HG03039 (cell line): ENCODE measurements around the gene WNT5A.

Experiments
- ATAC-seq: cut with Tn5 transposase; IDR thresholded peaks from one replicate; pipeline ENCODE4 v1.9.1; 2021; ENCODE audit warnings: mild to moderate bottlenecking, moderate library complexity; ENCODE audit not compliant: unreplicated experiment

Gene WNT5A

DNA sequence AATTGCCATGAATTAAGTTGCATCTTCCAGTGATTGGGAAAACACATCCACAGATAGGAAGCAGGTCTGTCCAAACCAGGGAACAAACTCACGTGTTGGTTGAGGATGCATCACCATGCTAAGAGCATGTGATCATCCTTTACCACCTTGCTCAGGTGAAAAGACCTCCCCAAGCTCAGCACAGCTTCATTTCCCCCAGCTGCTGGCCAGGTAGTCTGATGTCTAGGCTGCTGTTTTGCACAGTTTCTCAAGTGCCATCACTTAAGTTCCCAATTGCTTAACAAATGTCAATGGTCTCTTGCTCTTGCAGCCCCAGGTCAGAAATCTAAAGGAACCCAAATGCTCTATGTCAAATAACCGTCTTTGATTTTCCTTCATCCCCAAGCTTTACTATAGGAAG is 34.2 kb downstream of the WNT5A start:
- no peak for ATAC-seq

DNA sequence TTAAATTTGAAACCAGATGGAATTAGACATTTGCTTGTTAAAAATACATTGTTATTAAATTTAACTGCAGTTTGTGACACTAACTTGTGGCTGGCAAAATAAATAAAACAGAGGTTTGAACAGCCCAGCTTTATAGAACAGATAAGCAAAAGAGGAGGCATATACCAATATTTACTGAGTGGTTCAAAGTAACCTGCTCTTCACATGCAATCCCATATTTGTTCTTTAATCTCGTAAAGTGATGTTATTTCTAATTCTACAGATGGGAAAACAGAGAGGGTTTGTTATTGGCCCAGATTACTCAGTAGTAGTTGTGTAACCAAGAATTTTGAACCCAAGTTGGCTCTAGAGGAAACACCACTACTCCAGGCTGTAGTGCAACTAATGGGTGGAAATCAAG is 37.6 kb downstream of the WNT5A start:
- no peak for ATAC-seq

DNA sequence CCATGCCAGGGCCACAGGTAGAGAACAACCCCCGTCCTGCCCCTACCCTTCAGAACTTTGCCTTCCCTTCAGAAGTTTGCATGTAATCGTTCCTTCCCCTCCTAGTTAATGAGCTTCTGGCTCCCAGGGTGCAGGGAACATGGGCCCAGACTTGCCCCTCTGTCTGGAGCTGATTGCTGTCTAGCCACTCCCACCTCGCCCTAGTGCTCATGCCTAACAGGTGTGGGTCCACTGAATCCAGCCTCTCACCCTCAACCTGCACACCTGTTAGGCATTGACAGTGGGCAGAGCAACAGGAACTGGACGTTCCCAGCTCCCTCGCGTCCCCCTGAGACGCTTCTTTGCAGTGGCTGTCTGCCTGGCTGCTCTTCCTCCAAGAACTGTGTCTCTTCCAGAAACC is 40.3 kb downstream of the WNT5A start:
- no peak for ATAC-seq

DNA sequence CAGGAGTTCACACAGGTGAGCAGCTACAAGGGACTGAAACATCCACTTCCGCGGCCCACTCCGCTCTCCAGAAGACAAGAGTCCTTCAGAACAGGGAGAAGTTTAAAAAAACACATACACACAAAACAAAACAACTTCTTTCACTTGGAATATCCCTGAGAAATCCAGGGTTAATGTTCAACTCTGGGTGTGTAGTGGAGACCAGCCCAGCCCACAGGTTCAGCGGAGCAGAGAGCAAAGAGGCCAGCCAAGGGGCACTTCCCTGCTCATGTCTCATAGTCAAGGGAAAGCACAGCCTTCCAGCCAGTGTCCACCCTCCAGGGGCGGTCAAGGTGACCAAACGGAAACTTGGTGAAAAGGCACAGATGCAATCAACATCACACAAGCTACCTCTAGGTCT is 41.6 kb downstream of the WNT5A start:
- no peak for ATAC-seq

DNA sequence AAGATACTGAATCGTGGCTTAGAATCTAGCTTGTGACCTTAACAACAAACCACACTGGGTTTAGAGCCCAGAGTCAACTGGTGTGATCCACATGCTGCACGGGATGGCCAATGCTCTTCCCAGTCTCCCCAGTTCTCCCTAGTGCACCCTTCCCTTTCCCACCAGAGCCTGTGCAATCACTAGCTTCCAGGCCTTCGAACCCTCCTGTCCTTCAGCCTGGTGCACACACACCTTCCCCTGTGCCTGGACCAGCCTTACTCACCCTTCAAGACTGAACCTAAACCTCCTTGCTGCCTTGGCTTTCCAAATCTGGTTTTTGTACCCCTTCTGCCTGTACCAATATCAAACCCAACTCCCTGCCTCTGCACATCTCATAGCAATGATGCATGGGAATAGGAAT is 43.8 kb downstream of the WNT5A start:
- ATAC-seq = no peak

DNA sequence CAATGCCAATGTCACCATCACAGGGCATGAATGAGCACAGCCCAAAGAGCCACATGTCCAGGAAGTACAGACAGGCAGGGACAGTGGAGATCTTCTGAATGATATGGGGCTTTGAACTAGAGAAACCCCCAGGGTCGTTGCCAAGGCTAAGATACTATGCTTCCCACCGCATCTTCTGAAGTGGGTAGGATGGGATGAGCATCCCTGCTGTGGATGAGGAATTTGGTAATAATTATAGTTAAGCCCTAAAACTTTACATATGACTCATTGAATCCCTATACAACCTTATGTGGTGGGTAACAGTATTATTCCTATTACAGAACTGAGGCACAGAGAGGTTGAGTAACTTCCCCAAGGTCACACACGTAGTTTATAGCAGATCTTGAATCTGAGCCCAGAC is 44.2 kb downstream of the WNT5A start:
- no peak for ATAC-seq

DNA sequence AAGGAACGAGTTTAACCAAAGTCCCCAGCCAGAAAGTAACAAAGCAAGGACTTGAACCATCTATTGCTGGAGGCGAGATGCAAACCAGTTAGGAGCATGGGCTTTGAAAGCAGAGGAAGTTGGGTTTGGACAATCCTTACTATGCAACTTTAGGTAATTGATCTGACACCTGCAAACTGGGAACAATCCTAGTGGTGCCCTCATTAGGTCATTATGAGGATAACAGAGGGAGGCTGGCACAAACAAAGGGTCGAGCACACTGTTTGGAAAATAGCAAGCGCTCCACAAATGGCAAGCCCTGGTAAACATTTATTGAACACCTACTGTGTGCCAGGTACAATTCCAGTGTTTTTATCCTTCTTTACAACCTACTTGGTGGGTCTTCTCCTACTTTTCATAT is 45.6 kb downstream of the WNT5A start:
- ATAC-seq = no peak

DNA sequence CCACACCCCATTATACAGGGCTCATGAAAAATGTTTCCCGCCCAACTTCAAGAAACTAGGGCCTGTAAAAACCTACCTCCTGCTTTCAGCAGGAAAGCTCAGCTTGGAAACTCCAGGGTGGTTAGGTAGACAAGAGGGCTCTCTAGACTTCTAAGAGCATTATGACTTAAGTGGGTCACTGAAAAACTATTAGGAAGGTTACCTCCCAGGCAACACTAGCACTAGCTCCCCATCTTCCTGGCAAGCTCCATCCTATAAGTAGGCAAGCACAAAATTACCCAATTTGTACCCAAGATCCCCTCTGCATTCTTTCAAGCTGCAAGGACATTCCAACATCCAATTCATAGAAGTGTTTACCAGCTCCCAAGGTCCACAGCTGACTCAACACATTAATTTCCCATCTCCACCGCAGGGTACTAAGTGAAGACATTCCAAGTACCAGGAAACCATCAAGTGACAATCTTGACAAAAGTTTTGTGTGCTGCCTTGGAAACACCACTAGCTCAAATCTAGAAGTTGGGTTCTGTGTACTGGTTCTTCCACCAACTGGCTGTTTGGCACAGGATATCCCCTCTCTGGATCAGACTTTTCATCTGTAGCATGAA is 46.9 kb downstream of the WNT5A start:
- no peak for ATAC-seq

DNA sequence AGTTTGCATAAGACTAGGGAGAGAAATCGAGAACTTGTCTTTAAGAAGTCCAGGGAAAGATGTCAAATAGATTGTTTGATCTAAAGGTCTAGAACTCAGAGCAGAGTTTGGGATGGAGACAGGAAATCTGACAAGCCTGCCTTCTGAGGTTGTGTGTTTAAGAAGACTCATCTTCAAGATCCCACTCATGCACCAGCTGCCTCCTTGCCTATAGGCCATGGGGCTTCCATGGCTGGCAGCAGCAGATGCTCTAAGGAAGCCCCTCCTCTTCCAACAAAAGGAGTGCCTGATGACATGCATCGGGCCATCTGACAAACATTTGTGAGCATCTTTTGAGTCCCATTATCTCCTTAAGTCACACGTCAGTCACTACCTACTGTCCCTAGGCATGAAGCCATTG is 47.4 kb downstream of the WNT5A start:
- ATAC-seq = no peak

DNA sequence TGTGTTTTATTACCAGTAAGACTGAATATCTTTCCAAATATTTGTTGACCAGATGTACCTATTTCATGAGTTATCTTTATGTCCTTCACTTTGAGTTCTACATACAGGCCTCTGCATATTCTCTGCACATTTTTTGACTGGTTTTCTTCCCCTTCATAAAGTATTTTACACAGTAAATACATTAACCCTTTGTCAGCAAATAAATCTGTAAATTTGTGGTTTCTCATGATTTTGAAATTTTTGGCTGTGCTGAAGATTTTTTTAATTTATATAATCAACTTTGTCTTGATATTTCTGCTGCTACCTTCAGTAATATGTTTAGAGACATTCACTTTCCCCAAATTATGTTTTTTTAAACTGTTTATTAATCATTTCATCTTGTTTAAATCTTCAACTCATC is 50.5 kb downstream of the WNT5A start:
- ATAC-seq = no peak

DNA sequence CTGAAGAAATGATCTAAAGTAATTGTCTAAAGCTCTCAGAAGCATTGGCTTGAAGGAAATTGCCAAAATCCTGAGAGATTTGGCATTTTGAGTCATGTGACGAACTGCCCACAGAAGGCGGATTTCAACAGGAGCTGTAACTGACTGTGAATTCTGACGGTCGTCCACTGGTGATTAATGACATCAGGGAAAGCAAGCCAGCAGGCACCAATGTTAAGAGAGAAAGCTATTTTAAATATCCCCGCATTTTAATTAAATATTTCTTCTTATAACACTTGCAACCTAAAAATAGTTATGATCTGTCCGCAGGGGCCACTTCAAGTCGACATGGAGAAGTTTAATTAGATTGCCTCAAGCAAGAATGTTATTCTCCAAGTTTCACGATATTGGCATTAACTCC is 51.6 kb downstream of the WNT5A start:
- no peak for ATAC-seq

DNA sequence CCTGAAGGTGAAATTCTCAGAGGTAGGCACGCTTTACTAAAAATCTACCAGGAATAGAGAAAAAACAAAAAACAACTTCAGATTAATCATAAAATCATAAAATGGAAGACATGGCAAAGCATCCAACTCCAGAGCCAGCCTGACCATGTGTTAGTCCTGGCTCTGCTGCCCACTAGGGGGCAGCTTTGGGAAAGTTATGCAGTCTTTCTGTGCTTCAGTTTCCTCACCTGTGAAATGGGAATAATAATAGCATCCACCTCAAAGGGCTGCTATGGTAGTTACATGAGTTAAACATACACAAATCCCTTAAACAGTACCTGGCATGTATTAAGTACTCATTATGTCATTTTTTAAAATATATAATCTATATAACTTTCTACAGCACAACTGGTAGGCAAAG is 52.3 kb downstream of the WNT5A start:
- ATAC-seq = no peak

DNA sequence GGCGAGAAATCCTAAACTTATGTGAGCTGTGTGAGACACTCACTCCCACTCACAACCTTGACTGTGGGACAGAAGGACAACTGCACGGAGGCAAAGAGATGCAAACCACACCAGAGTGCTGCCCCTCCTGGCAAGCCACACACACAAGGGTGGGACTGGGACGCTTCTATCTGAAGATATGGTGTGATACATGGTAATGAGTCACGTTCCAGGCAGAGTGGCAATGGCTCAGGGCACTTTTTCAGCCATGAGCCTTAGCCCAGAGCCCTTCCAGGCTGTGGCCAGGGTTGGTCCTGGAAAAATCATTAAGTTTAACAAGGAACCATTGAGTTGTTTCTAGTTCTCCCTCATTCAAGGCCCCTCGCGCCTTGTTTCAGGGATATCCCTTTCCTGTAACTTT is 56.1 kb downstream of the WNT5A start:
- ATAC-seq = no peak

DNA sequence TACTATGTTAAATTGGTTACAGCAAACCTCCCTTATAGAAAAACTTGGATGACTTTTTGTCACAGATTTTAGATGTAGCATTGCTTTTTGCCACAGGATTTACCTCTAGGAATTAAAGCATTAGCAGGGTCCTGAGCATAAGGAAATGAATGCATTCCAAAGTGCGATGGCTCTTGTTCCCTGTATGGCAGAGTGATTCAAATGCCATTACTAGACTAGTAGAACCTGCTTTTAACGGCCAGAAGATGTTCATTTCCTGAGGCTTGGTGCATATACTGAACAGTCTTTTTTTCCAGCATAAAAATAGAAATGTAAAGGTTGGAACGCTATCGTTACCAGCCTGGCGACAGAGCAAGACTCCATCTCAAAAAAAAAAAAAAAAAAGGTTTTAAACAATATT is 59.4 kb downstream of the WNT5A start:
- ATAC-seq = no peak

DNA sequence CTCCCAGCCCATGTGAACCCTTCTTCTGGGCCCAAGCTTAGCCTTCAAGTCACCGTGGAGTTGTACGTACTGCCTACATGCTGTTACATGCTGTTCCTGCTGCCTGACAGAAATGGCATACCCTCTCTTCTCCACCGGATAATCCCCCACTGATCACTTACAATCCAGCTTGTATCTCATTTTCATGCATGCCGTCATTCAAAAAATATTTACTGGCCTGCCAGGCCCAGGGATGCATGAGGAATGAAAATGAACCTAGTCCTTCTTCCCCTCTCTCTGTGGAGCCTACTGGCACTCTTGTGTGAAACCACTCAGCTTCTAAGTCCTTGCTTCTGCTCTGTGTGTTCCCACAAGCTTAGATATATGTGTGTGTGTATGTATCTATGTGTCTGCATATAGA is 60.6 kb downstream of the WNT5A start:
- ATAC-seq = no peak

DNA sequence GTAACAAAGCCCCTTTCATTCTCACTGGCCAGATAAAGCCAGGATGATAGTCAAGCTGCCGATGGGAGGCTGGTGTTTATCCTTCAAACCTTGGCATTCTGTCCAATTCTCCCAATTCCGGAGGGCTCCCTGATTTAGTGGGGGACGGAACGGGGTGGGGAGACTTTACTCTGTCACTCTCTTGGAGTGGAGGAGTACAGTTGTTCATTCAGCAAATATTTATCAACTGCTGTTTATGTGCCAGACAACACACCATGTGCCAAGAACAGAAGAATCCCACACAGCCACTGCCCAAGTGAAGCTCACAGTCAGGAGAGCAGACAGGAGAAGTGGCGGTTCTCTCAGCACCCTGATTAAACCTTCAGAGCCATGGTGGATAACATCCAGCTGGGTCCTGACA is 63.3 kb downstream of the WNT5A start:
- ATAC-seq = no peak

DNA sequence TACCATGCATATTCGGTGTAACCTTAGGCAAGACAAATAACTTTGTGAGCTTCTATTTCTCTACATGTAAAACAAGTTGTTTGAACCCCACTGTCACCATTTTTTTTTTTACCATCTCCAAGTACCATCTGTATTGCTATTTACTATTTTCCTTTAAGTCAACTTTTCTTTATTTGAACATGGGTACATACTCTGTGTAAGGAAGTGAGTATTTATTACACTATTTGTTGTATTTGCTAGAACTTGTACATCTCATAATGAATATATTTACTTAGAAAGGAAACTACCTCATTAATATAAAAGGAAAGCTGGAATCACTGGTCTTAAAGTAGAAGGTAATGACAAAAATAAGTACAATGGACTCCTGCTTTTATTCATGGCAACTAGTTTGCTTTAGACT is 69.9 kb downstream of the WNT5A start:
- ATAC-seq = no peak

DNA sequence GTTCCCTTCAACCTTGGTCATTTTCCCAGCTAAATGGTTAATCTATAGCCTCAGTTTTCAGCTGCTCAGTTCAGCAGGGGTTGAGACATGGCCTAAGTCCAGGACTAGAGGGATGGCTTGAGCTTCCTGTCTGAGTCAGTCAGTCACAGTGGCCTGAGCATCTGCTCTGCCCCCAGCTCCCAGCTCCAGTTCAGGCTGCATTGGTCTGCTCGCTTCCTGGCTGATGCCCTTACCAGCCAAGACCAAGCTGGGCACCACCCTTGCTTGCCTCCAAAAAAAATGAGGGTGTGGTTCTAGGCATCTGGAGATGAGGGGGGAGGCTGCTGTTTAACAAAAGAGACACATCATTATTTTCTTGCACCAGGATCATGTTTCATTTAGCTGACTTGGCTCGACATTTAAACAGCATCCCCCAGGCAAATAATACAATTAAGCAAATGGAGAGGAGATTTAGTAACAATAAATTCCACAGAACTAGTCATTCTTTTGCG is 70.7 kb downstream of the WNT5A start:
- no peak for ATAC-seq
